Tibial nerve (tissue), 4 donors: ENCODE results near the gene SNCG.

Experiments used
- CTCF ChIP-seq, 5 experiments: fragments of 200-600 bp in 3 of 5; fragments of 450-650 bp in 2 of 5; sonication (generic) in 3 of 5; IDR thresholded peaks; one replicate each; pipeline ENCODE4 v1.5.1; 2016 to 2019; ENCODE audit warnings: antibody characterized with exemption in 5 of 5, mild to moderate bottlenecking in 3 of 5, moderate library complexity in 2 of 5
- EP300 ChIP-seq, 2 donors: sonication (generic); formaldehyde crosslinking; IDR thresholded peaks; one replicate each; pipeline ENCODE4 v1.6.1; 2017; ENCODE audit warnings: antibody characterized with exemption in 2 of 2, mild to moderate bottlenecking in 1 of 2
- POLR2A ChIP-seq, 2 donors: fragments of 450-650 bp; IDR thresholded peaks; one replicate each; pipeline ENCODE4 v1.6.1; 2017; ENCODE audit warnings: antibody characterized with exemption in 2 of 2, mild to moderate bottlenecking in 2 of 2, moderate library complexity in 2 of 2

GRCh38 chr10:86988520-86988919 lies 30.1 kb downstream of the SNCG start:
- no peak for TF ChIP-seq POLR2A (IDR thresholded peaks at IDR 0.05)
- no peak for TF ChIP-seq CTCF (IDR thresholded peaks at IDR 0.05)
- TF ChIP-seq EP300 (IDR thresholded peaks at IDR 0.05): no peak
